Measurements from ENCODE around the gene UBXN10.

- TF ChIP-seq CTCF (IDR thresholded peaks at IDR 0.05; ENCODE audit: insufficient read depth, low read depth, low read length) (no peak), EZH2 (IDR thresholded peaks at IDR 0.05; ENCODE audit: insufficient read depth, low read length) (no peak)
These were observed 54.1 kb downstream of the UBXN10 start for GRCh38 chr1:20240012-20240411.

All from astrocyte (in vitro differentiated cells and primary cell).